ENCODE results near the gene STARD3. TPM values are rescaled to one million over a fixed set of nuclear protein-coding genes. Genes with fewer than 3 reads are reported as not detected.
"Not testable (repeated sequence)": the region's sequence is repeated elsewhere in the genome, so short reads cannot be mapped to it uniquely, and the experiment has no call there.

The STARD3 gene
- 18.4 and 23.0 TPM in 2 replicates for total RNA-seq

DNA sequence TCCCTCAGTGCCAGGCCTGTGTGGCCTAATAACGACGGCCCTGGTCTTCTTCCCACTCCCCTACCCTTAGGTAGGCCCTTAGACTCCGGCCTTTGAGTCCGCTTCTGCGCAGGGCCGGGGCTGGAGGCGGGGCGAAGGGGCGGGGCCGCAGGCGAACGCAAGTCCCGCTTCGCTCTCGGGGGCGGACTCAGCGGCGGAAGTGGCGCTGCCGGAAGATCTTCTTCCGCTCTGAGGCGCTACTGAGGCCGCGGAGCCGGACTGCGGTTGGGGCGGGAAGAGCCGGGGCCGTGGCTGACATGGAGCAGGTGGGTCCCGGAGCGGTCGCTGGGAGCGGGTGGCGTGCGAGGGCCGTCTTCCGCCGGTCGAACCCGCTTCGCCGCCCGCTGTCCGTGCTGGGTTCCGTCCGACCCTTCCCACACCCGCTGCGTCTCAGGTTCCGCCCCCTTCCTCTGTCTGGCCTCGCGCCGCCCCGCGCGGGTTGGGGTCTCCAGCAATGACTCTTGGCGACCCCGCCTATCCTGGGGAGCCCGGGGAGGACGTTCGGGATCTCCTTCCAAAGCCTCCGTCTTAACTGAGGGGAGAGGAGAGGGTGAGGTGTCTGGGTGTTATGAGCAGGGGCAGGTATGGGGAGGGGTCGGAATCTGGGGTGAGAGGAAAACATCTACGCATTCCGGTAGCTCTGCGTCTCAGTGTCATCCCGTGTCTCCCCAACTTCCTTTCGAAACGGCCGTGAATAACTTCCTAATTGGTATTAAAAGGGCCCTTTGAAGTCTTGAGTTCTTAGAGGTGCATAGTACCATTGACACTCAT is at the start of gene STARD3:
Gene STARD3, plus strand, starts transcription at position 218 of the 810 bp plus-strand sequence. CDS start 16,388 bp downstream, outside the sequence.
- no peak for FAIRE-seq

GRCh38 chr17:39590180-39590579 is 46.8 kb upstream of the STARD3 start:
- H3K36me3 ChIP-seq (ENCODE audit: control insufficient read depth, insufficient read depth, low read length); H3K27me3 ChIP-seq (ENCODE audit: control insufficient read depth, insufficient read depth, low read length); FAIRE-seq; H3K4me3 ChIP-seq (ENCODE audit: low read depth, low read length): not testable (repeated sequence)
- DNase-seq (ENCODE audit: low read depth), result peak; percentile 66

More for the DNA sequence above, at the start of gene STARD3:
- Histone ChIP-seq H3K27me3 (ENCODE audit: control insufficient read depth, insufficient read depth, low read length) (no peaks in the 10 kb centered on the region), H3K4me3 (ENCODE audit: low read depth, low read length) (peak within 1 kb of the TSS; percentile 83), H3K36me3 (ENCODE audit: control insufficient read depth, insufficient read depth, low read length) (no peaks in the 10 kb centered on the region)
- TF ChIP-seq CTCF (IDR thresholded peaks at IDR 0.05; ENCODE audit: insufficient read depth, low read length, severe bottlenecking), result peak; percentile 33
- DNase-seq (ENCODE audit: low read depth), result peak; percentile 75

DNA sequence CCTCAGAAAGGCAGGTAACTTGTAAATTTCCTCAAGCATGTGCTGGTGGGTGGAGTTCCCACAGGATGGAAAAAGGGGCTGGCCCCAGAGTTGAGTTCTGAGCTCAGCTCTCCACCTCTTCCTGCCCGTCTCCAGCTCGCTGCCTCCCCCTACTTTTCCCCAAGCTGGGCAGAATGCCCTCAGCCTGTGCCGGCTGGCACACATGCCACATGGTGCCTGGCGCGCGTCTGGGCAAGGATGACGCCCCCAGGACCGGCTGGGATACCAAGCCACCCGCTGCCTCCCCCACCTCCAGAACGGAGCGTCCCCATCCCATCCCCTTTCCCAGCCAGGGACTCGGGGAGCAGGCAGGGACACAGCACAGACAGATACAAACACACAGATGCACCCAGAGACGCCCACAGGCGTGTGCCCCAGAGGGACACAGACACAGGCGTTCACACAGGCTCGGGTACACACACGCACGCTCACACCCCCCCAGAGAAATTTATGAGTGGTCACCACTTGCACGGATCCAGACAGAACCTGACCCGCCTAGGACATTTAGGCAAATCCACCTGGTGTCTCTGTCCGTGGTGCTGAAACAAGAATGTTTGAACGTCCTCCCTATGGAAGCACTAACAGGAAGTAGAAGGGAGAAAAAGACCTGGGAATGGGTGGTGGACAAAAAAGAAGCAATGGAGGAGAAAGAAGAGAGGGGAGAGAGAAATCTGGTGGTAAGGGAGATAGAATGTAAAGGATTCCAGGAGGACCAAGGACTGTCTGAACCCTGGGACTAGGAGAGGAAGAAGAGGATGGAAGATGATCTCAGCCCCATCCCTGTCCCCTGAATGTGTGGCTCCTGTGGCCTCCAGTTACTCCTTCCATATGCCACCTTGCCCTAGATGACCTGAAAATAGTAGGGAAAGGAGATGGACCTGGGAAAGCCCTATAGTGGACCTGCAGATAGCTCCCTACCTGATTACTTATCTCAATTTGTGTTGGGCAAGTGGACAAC is 44.7 kb upstream of the STARD3 start:
- FAIRE-seq, result no peak
- Histone ChIP-seq H3K36me3 (ENCODE audit: control insufficient read depth, insufficient read depth, low read length) (no peaks in the 10 kb centered on the region), H3K27me3 (ENCODE audit: control insufficient read depth, insufficient read depth, low read length) (peaks cover 20% of the 10 kb centered on the region), H3K4me3 (ENCODE audit: low read depth, low read length) (no peak overlapping the region)
- DNase-seq (ENCODE audit: low read depth), result peak; percentile 56
- TF ChIP-seq CTCF (IDR thresholded peaks at IDR 0.05; ENCODE audit: insufficient read depth, low read length, severe bottlenecking), result no peak

GRCh38 chr17:39593371-39593770 is 43.6 kb upstream of the STARD3 start:
- Histone ChIP-seq H3K4me3 (ENCODE audit: low read depth, low read length) (no peak overlapping the region), H3K36me3 (ENCODE audit: control insufficient read depth, insufficient read depth, low read length) (no peaks in the 10 kb centered on the region), H3K27me3 (ENCODE audit: control insufficient read depth, insufficient read depth, low read length) (peaks cover 30% of the 10 kb centered on the region)
- TF ChIP-seq CTCF (IDR thresholded peaks at IDR 0.05; ENCODE audit: insufficient read depth, low read length, severe bottlenecking), result no peak
- FAIRE-seq (no peak), DNase-seq (ENCODE audit: low read depth) (no peak)

DNA sequence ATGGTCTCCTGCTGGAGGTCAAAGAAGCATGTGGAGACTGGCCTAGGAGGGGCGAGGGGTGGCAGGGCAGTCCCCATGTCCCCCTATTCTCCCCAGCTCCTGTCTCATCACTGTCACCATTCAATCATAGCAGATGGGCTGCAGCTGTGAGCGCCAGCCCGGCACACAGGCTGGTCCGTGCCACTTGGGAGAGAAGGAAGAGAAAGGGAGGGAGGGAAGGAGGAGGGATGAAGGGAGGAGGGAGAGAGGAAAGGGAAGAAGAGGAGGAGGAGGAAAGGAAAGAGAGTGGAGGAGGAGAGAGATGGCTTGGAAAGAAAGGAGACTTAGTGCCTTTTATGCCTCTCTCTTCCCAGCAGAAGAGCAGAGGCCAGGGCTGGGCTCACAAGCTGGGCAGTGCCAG is 41.6 kb upstream of the STARD3 start:
- DNase-seq (ENCODE audit: low read depth), result no peak
- no peak for TF ChIP-seq CTCF (IDR thresholded peaks at IDR 0.05; ENCODE audit: insufficient read depth, low read length, severe bottlenecking)
- FAIRE-seq, result no peak
- Histone ChIP-seq H3K36me3 (ENCODE audit: control insufficient read depth, insufficient read depth, low read length) (no peaks in the 10 kb centered on the region), H3K27me3 (ENCODE audit: control insufficient read depth, insufficient read depth, low read length) (peaks cover 48% of the 10 kb centered on the region), H3K4me3 (ENCODE audit: low read depth, low read length) (no peak overlapping the region)
